ENCODE data around the gene CCM2L.

CCM2L gene

DNA sequence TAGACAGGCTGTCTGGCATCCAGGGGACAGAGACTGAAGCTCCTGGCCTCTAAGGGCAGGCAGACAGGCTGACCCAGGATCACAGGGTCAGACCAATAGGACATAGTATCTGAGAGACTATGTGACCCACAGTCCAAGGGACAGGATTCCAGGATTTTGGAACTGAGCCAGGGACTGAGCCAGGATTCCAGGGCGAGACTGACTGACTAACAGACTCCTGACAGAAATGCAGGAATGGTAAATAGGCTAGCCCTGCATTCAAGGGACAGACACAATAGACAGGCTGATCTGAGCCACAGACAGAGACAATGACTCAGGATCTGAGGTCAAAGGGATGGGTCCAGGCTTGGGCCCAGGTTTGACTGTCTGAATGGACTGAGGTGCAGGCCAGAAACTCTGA, 22.5 kb upstream of the CCM2L start:
- Histone ChIP-seq H2AFZ (ENCODE audit: low read depth, low read length) (no peak overlapping the region), H3K4me1 (ENCODE audit: insufficient read depth, low read length) (no peaks in the 10 kb centered on the region), H3K9me3 (ENCODE audit: insufficient read depth, low read length, severe bottlenecking) (no peaks in the 10 kb centered on the region), H3K4me3 (ENCODE audit: low read depth in 1 of 2, low read length in 2 of 2) (no peak overlapping the region), H3K27ac (ENCODE audit: low read length) (no peak overlapping the region), H4K20me1 (ENCODE audit: insufficient read depth, low read length) (no peaks in the 10 kb centered on the region; the same call in 1 of the 2 replicates), H3K4me2 (ENCODE audit: insufficient read depth, low read length) (no peak overlapping the region), H3K79me2 (ENCODE audit: insufficient read depth, low read length) (no peaks in the 10 kb centered on the region), H3K36me3 (ENCODE audit: insufficient read depth, low read length) (no peaks in the 10 kb centered on the region), H3K9ac (ENCODE audit: low read depth, low read length) (no peak overlapping the region), H3K27me3 (ENCODE audit: insufficient read depth, low read length, poor library complexity) (peaks cover 5% of the 10 kb centered on the region)
- no peak for DNase-seq
- no peak for ATAC-seq (ENCODE audit: insufficient read depth, low read depth)
- no peak for TF ChIP-seq EZH2 (IDR thresholded peaks at IDR 0.05; ENCODE audit: borderline replicate concordance, low read depth, low read length, severe bottlenecking)
- TF ChIP-seq, protein P1, sequence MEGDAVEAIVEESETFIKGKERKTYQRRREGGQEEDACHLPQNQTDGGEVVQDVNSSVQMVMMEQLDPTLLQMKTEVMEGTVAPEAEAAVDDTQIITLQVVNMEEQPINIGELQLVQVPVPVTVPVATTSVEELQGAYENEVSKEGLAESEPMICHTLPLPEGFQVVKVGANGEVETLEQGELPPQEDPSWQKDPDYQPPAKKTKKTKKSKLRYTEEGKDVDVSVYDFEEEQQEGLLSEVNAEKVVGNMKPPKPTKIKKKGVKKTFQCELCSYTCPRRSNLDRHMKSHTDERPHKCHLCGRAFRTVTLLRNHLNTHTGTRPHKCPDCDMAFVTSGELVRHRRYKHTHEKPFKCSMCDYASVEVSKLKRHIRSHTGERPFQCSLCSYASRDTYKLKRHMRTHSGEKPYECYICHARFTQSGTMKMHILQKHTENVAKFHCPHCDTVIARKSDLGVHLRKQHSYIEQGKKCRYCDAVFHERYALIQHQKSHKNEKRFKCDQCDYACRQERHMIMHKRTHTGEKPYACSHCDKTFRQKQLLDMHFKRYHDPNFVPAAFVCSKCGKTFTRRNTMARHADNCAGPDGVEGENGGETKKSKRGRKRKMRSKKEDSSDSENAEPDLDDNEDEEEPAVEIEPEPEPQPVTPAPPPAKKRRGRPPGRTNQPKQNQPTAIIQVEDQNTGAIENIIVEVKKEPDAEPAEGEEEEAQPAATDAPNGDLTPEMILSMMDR (IDR thresholded peaks at IDR 0.05; ENCODE audit: borderline replicate concordance, extremely low read depth, low read length, poor library complexity, severe bottlenecking), result no peak

DNA sequence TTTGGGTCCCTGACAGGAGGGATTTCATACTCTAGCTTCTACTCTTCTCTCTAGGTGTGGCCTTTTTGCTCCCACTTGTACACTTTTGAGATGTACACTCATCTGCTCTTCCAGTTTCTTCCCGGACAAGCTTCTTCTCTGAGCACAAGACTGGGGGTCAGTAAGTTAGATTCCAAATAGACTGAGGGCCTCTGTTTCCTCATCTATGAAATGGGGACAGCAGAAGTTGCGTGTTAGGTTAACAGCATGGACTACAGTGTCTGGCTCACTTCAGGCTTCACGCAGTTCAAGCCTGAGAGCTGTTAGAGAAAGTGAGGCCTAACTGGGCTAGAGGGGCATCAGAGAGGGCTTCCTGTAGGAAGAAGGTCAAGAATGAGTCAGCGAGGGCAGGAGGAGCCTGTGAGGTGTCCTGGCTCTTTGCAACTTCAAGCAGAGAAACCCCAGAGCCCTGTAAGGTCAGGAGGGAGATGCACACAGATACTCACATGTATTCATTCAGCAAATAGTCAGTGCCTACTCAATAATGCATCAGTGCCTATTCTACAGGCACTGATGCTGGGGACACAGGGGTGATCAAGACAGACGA, 21.7 kb upstream of the CCM2L start:
- TF ChIP-seq, protein P1 (IDR thresholded peaks at IDR 0.05; ENCODE audit: borderline replicate concordance, extremely low read depth, low read length, poor library complexity, severe bottlenecking), result no peak
- Histone ChIP-seq H3K36me3 (ENCODE audit: insufficient read depth, low read length) (no peaks in the 10 kb centered on the region), H3K9me3 (ENCODE audit: insufficient read depth, low read length, severe bottlenecking) (no peaks in the 10 kb centered on the region), H3K79me2 (ENCODE audit: insufficient read depth, low read length) (no peaks in the 10 kb centered on the region), H4K20me1 (ENCODE audit: insufficient read depth, low read length) (no peaks in the 10 kb centered on the region; the same call in 1 of the 2 replicates), H3K4me3 (ENCODE audit: low read depth in 1 of 2, low read length in 2 of 2) (no peak overlapping the region), H2AFZ (ENCODE audit: low read depth, low read length) (no peak overlapping the region), H3K27me3 (ENCODE audit: insufficient read depth, low read length, poor library complexity) (peaks cover 13% of the 10 kb centered on the region), H3K9ac (ENCODE audit: low read depth, low read length) (no peak overlapping the region), H3K4me1 (ENCODE audit: insufficient read depth, low read length) (no peaks in the 10 kb centered on the region), H3K27ac (ENCODE audit: low read length) (no peak overlapping the region), H3K4me2 (ENCODE audit: insufficient read depth, low read length) (no peak overlapping the region)
- DNase-seq (no peak), ATAC-seq (ENCODE audit: insufficient read depth, low read depth) (no peak)

GRCh38 chr20:31989030-31989645, 21.1 kb upstream of the CCM2L start:
- Histone ChIP-seq H3K79me2 (ENCODE audit: insufficient read depth, low read length) (no peaks in the 10 kb centered on the region), H2AFZ (ENCODE audit: low read depth, low read length) (no peak overlapping the region), H3K9ac (ENCODE audit: low read depth, low read length) (no peak overlapping the region), H3K4me1 (ENCODE audit: insufficient read depth, low read length) (no peaks in the 10 kb centered on the region), H3K4me2 (ENCODE audit: insufficient read depth, low read length) (no peak overlapping the region), H3K9me3 (ENCODE audit: insufficient read depth, low read length, severe bottlenecking) (no peaks in the 10 kb centered on the region), H3K36me3 (ENCODE audit: insufficient read depth, low read length) (no peaks in the 10 kb centered on the region), H3K4me3 (ENCODE audit: low read depth in 1 of 2, low read length in 2 of 2) (no peak overlapping the region), H3K27ac (ENCODE audit: low read length) (no peak overlapping the region), H4K20me1 (ENCODE audit: insufficient read depth, low read length) (peaks cover 4% of the 10 kb centered on the region; the same call in 1 of the 2 replicates), H3K27me3 (ENCODE audit: insufficient read depth, low read length, poor library complexity) (peaks cover 18% of the 10 kb centered on the region)
- no peak for TF ChIP-seq EZH2 (IDR thresholded peaks at IDR 0.05; ENCODE audit: borderline replicate concordance, low read depth, low read length, severe bottlenecking)
- TF ChIP-seq, protein P1 (IDR thresholded peaks at IDR 0.05; ENCODE audit: borderline replicate concordance, extremely low read depth, low read length, poor library complexity, severe bottlenecking), result no peak
- no peak for DNase-seq
- no peak for ATAC-seq (ENCODE audit: insufficient read depth, low read depth)
